ENCODE results near the gene HLA-C.
"Not testable (repeated sequence)": the region's sequence is repeated elsewhere in the genome, so short reads cannot be mapped to it uniquely, and the experiment has no call there.

HLA-C gene
- 381 to 1,738 (median 692) reads per million in 17 experiments for total RNA-seq

DNA sequence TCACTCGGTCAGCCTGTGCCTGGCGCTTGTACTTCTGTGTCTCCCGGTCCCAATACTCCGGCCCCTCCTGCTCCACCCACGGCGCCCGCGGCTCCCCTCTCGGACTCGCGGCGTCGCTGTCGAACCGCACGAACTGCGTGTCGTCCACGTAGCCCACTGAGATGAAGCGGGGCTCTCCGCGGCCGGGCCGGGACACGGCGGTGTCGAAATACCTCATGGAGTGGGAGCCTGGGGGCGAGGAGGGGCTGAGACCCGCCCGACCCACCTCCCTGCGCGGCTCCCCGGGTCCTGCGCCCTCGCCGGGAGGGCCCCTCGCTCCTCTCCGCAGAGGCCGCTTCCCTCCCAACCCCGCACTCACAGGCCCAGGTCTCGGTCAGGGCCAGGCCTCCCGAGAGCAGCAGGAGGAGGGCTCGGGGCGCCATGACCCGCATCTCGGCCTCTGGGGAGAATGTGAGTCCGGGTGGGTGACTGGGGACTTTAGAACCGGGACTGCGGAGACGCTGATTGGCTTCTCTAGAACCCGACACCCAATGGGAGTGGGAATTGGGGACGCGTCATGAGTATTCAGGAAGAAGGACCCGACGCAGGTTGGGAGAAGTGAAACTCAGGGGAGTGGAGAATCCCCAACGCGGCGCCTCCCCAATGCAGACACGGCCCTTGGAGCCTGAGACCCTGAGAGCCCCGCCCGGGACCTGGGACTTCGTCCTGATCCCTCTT lies at the start of gene HLA-C:
TSS of gene HLA-C (minus strand) at position 452 of the 717 bp plus-strand sequence. CDS start at position 431, 21 bp downstream.
- peak; percentile 95 to 99 (median 98) for DNase-seq

DNA sequence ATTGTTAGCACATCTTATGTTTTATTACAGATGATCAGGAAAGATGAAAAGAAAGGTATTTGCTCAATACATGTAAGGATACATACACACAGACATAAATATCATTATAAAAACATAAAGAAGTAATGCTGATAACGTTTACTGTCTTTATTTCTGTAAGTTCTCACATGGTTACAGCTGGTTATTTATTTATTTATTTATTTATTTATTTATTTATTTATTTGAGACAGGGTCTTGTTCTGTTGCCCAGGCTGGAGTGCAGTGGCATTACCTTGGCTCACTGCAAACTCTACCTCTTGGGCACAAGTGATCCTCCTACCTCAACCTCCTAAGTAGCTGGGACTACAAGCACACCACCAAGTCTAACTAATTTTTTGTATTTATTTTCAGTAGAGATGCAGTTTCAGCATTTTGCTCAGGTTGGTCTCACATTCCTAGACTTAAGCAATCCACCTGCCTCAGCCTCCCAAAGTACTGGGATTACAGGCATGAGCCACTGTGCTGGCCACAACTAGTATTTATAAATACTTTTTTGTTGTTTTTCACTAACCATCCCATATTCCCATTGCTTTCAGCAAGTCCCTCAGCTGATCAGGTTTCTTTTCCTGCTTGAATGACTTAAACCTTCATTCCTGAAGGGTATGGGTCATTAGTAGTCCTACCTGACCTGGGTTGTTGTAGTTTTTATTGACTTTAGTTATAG lies 49.3 kb upstream of the HLA-C start:
- no peak for DNase-seq

DNA sequence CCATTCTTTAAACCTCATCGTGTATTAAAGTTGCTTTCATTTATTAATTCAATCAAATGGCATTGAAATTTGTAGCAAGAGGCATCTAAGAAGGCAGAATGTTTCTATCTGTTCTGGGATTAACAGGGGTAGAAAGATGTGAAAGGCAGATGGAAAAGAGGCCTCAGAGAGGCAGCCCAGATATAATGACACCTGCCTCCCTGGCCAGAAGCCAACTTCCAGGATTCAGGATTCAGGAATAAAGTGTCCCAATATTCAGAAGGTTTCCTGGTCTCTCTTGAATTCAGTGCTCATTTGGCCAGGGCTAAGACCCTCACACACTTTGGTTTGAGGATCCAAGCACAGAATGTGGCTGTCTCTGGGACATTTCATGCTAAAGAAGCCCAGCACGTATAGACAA lies 45.1 kb upstream of the HLA-C start:
- no peak for DNase-seq

DNA sequence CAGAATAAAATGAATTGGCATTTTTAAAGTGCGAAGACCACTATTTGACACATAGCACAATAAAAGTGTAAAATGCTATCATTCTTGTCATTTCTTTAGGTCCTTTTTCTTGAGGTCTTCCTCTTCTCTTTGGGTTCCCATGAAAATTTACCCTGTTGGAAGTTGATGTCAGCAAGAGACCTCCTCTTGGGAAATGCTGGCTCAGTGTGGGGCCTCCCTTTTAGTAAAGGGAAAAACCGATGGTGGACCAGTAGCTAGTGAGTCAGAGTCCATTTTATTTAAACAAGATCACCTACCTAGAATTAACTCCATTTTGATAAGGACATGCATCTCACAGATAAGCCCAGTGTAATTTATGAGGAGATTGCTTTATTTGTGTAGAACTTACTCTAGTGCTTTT lies 37.7 kb upstream of the HLA-C start:
- no peak for DNase-seq

DNA sequence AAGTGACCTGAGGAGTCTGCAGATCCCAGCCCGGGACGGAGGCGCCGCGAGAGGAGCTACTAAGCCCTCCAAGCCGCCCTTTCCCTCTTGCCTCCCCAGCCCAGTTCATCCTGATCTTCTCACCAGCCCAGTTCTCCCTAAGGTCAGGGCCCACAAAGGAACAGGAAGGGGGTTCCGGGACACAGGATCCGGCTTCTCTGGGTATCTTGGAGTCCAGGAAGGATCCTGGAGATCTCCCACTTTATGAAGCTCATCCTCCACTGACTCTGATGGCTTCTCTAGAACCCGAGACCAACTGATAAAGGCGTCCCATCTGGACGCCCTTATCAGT lies 36.9 kb upstream of the HLA-C start:
- DNase-seq = no peak

DNA sequence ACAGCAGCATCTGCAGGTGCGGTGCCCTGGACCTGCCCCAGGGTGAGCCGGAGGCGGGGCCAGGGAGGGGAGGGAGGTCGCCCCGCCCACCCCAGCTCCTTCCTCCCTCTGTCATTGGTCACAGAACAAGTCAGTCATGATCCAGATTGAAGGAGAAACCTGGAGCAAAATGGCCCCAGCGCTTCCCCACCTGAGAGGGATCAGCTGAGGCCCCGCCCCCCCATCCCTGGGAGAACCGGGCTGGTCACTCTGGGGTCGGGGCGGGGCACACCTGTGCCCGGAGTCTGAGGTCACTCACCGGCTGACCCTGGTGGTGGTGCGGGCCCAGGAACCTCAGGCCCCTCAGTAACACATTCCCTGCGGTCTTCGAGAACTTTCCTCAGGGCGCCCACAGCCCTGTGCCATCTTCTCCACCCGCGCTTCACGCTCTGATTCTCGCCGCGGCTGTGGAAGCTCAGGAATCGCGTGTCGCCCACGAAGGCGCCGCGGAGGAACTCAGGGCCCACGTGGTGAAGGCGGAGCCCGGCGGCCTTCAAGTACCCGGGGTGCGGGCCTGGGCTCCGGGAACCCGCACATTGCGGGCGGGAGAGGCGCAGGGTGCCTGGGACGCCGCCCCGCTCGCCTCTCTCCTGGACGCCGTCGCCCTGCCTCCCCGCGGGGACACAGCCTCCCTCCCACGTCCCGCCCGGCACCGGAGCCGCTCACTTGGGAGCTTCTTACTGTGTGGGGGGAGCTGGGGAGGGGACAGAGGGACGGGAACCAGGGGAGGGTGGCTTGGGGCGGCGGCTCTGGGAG lies 36.4 kb upstream of the HLA-C start:
- peak in 3 of 4 experiments; percentile 32 to 72 (median 65) for DNase-seq

DNA sequence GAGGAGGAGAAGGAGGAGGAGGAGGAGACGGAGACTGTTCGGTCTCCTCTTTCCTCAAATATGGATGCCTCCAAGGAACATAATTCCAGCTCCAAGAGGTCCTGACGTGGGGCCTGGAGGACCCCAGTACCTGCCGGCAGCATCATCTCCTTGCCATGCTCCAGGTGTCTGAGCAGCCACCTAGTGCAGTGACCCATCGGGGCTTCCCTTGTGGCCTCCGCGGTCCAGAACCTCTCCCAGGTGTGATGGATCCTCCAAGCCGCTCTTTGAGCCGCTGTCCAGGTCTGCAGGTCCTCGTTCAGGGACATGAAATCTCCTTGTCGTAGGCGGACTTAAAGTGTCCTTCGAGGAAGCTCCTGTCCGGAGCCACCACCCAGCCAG lies 35.8 kb upstream of the HLA-C start:
- DNase-seq = no peak

DNA sequence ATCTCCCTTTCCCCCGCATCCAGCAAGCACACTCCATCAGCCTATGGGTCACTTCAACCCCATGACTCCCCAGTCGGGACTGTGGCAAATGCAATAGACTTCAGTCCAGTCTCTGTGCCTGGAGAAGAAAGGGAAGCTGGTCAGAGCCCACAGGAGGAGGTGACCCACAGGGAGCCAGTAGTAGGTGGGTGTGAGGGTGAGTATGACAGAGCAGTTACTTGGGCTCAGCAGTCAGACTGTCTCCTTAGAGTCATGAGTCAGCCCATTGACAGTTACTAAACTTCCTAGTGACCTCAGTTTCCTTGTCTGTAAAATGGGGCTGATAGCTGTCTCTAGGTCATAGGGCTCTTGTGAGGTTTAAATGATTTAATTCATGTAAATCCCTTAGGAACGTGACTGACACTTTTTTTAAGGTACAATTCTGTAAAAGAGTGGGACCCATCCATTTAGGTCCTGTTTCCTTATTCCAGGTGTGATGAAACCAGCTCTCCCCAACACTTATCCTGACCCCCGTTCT lies 33.9 kb upstream of the HLA-C start:
- peak; percentile 78 to 94 (median 80) for DNase-seq

DNA sequence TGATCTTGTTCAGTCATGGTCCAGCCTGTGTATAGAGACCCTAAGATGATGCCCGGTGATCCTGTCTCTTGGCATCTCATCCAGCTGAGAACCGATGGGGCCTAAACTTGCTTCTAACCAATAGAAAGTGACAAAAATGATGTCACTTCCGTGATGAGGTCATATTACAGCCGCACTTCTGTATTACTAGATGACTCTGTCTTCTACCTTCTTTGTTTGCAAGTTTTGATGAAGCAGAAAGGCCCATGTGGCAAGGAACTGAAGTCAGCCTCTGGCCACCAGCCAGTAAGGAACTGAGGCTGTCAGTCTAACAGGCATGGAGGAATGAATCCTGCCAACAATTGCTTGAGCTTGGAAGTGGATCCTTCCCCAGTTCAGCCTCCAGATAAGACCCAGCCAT lies 32.8 kb upstream of the HLA-C start:
- peak; percentile 79 to 88 (median 81) for DNase-seq

DNA sequence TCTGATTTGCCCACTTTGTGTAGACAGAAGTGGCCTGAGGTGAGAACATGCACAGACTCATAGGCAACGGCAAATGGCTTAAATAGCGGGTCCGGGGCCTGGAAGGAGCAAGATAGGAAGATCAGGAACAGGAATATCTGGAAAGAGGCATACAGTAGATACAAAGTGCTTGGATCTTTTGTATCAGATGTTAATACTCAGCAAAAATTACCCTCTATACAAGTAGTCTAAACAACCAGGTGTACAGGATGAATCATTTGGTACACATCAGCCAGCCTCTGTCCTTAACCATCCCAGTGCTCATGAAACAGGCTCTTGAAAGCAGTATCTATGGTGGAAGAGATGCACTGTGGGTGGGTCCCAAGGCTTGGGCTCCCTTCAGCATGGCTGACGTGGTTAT lies 28.9 kb upstream of the HLA-C start:
- DNase-seq = no peak

DNA sequence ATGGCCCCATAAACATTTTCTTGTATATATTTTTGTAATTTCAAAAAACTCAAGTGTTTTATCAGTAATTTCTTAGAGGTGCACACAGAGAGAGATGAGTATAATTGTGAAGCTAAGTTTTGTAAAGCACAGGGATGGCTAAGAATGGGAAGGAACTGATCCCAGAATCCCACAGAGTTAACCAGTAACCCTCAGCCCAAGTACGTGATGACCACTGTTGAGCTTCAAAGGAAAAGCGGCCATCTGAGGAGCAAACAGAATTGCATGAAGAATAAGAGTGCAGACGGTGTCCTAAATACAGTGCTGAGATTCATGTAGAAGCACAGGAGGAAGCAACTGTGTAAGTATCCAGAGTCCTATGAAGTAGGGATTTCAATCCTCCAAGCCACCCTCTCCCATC lies 28.1 kb upstream of the HLA-C start:
- no peak for DNase-seq

DNA sequence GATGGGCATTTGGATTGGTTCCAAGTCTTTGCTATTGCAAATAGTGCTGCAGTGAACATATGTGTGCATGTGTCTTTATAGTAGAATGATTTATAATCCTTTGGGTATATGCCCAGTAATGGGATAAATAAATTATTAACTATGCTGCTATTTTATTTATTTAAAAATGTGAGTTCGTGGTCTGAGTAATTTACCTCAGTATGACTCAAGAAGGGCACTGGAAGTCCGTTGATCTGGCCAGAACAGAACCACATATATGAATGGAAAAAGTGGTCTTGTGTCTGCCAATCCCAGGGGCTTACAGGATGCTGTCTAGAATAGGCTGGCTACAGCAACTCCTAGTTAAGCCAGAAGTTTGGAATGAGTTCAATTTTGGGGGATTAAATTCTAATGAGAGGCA lies 27.6 kb upstream of the HLA-C start:
- no peak for DNase-seq

DNA sequence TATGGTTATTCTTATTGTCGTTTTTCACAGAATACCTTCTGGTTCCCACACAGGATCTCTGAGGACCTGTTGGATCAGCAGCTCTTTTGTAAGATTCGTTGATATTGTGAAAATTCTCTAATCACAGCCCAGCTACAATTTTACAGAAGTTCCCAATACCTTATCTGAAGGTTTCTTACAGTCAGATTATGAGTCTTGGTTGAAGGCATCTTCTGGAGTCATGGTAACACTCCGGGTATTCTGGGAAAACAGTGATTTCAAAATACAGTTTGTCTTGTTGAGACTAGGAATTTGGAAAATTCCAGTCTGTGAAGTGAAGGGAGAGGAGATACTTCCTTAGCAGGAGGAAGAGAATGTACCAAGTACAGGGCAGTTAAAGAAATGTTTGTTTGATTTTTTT lies 22.2 kb upstream of the HLA-C start:
- no peak for DNase-seq

DNA sequence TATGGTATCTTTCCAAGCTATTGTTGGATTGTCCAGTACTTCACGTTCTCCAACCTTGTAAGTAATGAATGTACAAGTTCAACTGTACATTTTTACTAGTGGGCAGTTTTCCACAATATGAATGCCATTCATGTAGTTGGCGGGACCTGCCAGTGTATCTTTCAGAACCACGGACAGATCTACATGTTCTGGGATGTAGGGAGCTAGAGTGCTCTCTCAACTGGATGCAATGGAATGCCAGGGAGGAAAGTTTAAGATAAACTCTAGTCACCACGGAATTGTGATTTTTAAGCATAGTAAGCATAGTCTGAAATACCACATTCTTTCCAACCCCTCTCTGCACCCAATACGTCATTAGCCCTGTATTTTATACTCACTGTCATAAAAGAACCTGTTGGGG lies 21.5 kb upstream of the HLA-C start:
- DNase-seq = peak in 1 of 4 experiments; percentile 25

DNA sequence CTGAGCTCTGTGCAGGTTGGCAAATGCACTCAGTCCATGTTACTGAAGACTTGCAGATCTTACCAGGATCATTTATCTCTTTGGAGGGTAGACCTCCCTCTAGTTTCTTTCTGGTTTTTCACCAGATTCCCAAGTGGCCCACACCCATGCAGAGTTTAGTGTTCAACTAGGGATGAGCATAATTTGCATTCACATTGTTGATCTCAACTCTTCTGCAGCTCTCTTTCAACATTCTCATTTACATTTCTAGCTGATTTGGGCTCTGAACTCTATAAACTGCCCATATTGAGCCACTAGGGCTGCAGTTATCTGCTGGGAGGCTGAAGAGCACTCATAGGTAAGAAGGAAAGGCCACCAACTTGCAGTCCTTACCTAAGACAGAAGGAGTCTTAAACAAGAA lies 17.9 kb upstream of the HLA-C start:
- DNase-seq = no peak

DNA sequence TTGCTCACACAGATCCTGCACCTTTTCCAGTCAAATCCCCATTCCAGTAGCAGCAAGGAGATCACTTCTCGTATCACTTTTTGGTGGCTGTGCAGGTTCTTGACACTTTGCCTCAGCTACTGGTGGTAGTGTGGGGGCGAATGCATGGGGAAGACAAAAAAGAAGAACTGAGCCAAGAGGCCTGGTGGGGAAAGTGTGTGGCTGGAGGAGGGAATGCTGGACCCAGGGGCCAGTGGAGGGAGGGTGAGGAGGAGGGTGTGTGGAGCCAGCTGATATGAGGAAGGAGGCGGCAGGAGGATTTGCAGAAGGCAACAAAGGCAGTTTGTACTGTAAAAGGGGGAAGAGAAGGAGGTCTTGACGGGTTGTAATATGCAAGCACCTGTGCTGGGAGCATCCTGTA lies 15.7 kb upstream of the HLA-C start:
- DNase-seq = peak; percentile 62 to 77 (median 70)

DNA sequence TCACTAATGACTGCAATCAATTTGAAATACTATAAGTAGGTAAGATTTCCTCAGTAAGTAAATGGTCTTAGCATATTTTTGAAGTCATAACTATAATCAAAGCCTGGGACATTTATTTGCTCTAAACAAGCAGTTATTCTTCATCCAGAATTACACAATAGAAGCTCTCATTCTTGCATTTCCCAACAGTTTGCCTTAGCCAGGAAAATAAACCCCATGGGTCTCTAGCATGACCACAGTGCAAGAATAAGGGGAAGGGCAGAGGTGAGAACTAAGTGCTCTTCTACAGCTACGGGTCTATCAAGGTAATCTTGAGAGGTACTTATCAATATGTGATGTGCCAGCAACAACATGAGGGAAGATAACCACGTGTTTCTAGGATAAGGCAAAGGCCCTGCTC lies 14.1 kb upstream of the HLA-C start:
- no peak for DNase-seq

DNA sequence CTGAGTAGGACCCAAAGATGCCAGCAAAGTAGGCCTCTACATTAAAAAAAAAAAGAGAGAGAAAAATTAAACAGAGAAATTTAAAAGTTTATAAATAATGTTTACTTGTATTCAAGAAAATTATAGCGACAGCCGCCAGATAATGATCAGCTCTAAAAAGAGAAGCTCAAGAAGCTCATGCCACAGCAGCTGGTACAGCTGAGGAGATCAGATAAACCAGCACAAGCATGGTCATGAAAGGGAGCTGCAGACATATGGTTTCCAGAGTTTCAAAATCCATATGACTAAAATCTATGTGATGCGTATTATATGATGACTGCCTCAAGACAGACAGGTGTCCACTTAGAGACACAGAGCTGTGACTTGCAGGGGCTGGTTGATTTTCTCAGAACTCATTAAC lies 13.6 kb upstream of the HLA-C start:
- DNase-seq = no peak

DNA sequence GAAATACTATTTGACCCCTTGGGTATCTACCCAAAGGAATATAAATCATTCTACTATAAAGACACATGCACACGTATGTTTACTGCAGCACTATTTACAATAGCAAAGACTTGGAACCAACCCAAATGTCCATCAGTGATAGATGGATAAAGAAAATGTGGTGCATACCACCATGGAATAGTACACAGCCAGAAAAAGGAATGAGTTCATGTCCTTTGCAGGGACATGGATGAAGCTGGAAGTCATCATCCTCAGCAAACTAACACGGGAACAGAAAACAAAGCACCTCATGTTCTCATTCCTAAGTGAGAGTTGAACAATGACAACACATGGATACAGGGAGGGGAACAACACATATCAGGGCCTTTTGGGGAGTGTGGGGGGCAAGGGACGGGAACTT lies 7.8 kb upstream of the HLA-C start:
- not testable (repeated sequence) for DNase-seq

DNA sequence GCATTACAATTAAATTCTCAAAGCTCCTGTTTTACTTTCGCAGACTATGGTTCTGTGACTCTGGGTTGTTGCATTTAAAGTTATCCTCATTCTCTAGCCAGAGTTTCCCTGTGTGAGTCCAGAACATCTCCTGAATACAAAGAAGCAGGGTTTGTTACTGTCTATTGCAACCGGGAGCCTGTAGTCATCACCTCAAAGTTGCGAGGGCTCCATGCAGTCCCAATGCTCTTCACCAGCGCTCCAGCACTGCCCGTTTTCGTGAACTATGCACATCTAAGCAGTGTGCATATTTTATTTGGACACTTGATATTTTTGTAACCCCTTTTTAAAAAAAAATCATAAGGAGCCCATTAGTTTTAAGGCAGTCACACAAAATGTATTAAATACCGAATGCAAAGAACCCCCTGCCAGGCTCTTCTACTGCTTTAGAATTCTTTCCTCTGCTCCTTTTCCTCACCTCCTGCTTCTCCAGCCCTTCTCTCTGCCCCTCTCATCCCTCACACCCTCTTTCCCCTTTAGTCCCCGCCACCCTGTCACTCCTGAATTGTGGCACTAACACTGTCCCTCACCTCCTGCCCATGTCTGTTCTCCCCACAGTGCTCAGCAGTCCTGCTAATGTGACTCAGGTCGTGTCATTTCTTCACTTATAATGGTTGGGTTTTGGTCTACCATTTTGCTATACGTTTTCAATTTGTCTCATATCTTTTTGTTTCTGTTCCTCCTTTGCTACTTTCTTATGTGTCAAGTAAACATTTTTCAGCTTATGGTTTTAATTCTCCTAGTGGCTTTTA lies 1.1 kb upstream of the HLA-C start:
- peak in 2 of 4 experiments; percentile 23 to 52 for DNase-seq

DNA sequence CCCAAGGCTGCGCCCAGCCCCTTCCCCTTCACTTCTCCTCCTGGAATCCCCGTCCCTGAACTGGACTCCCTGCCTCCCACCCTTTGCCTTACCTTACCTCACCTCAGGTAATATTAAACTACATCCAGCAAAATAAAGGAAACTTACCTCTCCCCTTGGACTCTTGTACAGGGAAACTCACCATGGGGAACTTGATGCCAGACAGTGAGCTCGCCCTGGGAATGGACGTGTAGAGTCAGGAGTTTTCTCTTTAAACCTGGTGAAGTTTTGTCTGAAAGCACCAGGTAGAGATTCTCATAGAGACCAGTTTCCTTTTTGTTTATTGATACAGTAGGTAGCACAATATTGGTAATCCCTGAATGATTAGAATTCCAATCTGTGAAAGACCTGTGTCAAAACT lies 544 bp upstream of the HLA-C start:
- DNase-seq = peak; percentile 29 to 53 (median 42)
